ENCODE data around the gene ACER3. TPM values are rescaled to one million over a fixed set of nuclear protein-coding genes. Genes with fewer than 3 reads are reported as not detected.

The ACER3 gene
- total and polyA plus RNA-seq, 2 experiments from 2014 or later, result 6.2 to 26.5 TPM

DNA sequence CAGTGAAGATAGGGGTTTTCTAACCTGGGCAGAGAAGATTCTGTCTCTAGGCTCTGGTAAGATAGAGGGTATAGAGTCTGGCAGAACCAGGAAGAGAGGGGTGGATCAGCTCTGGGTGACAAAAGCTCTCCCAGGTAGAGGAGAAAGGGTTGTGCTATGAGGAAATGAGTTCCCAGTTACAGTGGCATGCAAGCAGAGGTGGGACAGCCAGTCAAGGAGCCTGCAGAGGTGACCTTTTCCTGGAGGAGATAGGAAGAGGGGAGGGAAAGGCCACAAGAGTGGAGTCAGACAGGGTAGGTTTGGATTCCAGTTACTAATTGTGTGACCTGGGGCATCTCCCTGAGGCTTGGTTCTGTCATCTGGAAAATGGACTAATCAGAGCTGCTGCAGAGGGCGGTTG, 202.7 kb downstream of the ACER3 start:
- Histone ChIP-seq H3K27ac (ENCODE audit: low read depth) (no peak overlapping the region), H2AFZ (0 out of 2 replicates have a peak overlapping the region, but pooled peaks have one; percentile 57), H3K4me3 (no peak overlapping the region), H3K27me3 (ENCODE audit: insufficient read depth) (no peaks in the 10 kb centered on the region), H3F3A (replicated peaks; ENCODE audit: low read depth) (peaks cover 10% of the 10 kb centered on the region), H3K79me2 (replicated peaks; ENCODE audit: insufficient read depth) (no peaks in the 10 kb centered on the region), H4K20me1 (replicated peaks; ENCODE audit: insufficient read depth) (no peaks in the 10 kb centered on the region), H3K9me2 (ENCODE audit: insufficient read depth) (no peaks in the 10 kb centered on the region), H3K4me1 (ENCODE audit: insufficient read depth) (peaks cover 16% of the 10 kb centered on the region; the same call in 1 of the 2 replicates), H3K36me3 (ENCODE audit: insufficient read depth) (no peaks in the 10 kb centered on the region), H3K4me2 (no peak overlapping the region)
- ATAC-seq, result no peak
- Mint-ChIP-seq H3K4me3 (no peak overlapping the region), H3K27ac (no peak overlapping the region), H3K9me3 (peaks cover 3% of the 10 kb centered on the region; the same call in 1 of the 3 replicates), H3K27me3 (ENCODE audit: insufficient read depth, low read depth, poor library complexity) (peaks cover 21% of the 10 kb centered on the region), H3K4me1 (peaks cover 21% of the 10 kb centered on the region), H3K36me3 (ENCODE audit: low read depth) (no peaks in the 10 kb centered on the region)
- DNase-seq (ENCODE audit: low spot score), result no peak
- TF ChIP-seq, protein P1, sequence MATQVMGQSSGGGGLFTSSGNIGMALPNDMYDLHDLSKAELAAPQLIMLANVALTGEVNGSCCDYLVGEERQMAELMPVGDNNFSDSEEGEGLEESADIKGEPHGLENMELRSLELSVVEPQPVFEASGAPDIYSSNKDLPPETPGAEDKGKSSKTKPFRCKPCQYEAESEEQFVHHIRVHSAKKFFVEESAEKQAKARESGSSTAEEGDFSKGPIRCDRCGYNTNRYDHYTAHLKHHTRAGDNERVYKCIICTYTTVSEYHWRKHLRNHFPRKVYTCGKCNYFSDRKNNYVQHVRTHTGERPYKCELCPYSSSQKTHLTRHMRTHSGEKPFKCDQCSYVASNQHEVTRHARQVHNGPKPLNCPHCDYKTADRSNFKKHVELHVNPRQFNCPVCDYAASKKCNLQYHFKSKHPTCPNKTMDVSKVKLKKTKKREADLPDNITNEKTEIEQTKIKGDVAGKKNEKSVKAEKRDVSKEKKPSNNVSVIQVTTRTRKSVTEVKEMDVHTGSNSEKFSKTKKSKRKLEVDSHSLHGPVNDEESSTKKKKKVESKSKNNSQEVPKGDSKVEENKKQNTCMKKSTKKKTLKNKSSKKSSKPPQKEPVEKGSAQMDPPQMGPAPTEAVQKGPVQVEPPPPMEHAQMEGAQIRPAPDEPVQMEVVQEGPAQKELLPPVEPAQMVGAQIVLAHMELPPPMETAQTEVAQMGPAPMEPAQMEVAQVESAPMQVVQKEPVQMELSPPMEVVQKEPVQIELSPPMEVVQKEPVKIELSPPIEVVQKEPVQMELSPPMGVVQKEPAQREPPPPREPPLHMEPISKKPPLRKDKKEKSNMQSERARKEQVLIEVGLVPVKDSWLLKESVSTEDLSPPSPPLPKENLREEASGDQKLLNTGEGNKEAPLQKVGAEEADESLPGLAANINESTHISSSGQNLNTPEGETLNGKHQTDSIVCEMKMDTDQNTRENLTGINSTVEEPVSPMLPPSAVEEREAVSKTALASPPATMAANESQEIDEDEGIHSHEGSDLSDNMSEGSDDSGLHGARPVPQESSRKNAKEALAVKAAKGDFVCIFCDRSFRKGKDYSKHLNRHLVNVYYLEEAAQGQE (IDR thresholded peaks at IDR 0.05; ENCODE audit: unreplicated experiment), result no peak
- TF ChIP-seq, protein P2, sequence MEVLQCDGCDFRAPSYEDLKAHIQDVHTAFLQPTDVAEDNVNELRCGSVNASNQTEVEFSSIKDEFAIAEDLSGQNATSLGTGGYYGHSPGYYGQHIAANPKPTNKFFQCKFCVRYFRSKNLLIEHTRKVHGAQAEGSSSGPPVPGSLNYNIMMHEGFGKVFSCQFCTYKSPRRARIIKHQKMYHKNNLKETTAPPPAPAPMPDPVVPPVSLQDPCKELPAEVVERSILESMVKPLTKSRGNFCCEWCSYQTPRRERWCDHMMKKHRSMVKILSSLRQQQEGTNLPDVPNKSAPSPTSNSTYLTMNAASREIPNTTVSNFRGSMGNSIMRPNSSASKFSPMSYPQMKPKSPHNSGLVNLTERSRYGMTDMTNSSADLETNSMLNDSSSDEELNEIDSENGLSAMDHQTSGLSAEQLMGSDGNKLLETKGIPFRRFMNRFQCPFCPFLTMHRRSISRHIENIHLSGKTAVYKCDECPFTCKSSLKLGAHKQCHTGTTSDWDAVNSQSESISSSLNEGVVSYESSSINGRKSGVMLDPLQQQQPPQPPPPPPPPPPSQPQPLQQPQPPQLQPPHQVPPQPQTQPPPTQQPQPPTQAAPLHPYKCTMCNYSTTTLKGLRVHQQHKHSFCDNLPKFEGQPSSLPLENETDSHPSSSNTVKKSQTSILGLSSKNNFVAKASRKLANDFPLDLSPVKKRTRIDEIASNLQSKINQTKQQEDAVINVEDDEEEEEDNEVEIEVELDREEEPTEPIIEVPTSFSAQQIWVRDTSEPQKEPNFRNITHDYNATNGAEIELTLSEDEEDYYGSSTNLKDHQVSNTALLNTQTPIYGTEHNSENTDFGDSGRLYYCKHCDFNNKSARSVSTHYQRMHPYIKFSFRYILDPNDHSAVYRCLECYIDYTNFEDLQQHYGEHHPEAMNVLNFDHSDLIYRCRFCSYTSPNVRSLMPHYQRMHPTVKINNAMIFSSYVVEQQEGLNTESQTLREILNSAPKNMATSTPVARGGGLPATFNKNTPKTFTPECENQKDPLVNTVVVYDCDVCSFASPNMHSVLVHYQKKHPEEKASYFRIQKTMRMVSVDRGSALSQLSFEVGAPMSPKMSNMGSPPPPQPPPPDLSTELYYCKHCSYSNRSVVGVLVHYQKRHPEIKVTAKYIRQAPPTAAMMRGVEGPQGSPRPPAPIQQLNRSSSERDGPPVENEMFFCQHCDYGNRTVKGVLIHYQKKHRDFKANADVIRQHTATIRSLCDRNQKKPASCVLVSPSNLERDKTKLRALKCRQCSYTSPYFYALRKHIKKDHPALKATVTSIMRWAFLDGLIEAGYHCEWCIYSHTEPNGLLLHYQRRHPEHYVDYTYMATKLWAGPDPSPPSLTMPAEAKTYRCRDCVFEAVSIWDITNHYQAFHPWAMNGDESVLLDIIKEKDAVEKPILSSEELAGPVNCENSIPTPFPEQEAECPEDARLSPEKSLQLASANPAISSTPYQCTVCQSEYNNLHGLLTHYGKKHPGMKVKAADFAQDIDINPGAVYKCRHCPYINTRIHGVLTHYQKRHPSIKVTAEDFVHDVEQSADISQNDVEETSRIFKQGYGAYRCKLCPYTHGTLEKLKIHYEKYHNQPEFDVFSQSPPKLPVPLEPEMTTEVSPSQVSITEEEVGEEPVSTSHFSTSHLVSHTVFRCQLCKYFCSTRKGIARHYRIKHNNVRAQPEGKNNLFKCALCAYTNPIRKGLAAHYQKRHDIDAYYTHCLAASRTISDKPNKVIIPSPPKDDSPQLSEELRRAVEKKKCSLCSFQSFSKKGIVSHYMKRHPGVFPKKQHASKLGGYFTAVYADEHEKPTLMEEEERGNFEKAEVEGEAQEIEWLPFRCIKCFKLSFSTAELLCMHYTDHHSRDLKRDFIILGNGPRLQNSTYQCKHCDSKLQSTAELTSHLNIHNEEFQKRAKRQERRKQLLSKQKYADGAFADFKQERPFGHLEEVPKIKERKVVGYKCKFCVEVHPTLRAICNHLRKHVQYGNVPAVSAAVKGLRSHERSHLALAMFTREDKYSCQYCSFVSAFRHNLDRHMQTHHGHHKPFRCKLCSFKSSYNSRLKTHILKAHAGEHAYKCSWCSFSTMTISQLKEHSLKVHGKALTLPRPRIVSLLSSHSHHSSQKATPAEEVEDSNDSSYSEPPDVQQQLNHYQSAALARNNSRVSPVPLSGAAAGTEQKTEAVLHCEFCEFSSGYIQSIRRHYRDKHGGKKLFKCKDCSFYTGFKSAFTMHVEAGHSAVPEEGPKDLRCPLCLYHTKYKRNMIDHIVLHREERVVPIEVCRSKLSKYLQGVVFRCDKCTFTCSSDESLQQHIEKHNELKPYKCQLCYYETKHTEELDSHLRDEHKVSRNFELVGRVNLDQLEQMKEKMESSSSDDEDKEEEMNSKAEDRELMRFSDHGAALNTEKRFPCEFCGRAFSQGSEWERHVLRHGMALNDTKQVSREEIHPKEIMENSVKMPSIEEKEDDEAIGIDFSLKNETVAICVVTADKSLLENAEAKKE (CRISPR knock-in tag; IDR thresholded peaks at IDR 0.05), result no peak
- TF ChIP-seq, protein P3, sequence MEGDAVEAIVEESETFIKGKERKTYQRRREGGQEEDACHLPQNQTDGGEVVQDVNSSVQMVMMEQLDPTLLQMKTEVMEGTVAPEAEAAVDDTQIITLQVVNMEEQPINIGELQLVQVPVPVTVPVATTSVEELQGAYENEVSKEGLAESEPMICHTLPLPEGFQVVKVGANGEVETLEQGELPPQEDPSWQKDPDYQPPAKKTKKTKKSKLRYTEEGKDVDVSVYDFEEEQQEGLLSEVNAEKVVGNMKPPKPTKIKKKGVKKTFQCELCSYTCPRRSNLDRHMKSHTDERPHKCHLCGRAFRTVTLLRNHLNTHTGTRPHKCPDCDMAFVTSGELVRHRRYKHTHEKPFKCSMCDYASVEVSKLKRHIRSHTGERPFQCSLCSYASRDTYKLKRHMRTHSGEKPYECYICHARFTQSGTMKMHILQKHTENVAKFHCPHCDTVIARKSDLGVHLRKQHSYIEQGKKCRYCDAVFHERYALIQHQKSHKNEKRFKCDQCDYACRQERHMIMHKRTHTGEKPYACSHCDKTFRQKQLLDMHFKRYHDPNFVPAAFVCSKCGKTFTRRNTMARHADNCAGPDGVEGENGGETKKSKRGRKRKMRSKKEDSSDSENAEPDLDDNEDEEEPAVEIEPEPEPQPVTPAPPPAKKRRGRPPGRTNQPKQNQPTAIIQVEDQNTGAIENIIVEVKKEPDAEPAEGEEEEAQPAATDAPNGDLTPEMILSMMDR (conservative IDR thresholded peaks at IDR 0.05; ENCODE audit: low read depth in 2 of 2), result no peak
- TF ChIP-seq JUNB (IDR thresholded peaks at IDR 0.05; ENCODE audit: unreplicated experiment) (no peak), CREB1 (CRISPR knock-in tag; IDR thresholded peaks at IDR 0.05; ENCODE audit: low read depth) (no peak), NANOG (IDR thresholded peaks at IDR 0.05; ENCODE audit: borderline replicate concordance) (no peak)
